Left lobe of liver (tissue), 2 donors: ENCODE data around the gene IGSF6. TPM values are rescaled to one million over a fixed set of nuclear protein-coding genes. Genes with fewer than 3 reads are reported as not detected.
A peak's percentile ranks its signal among the peaks of the same experiment; 100 is the strongest.
"Not testable (repeated sequence)": the region's sequence is repeated elsewhere in the genome, so short reads cannot be mapped to it uniquely, and the experiment has no call there.

Source experiments
- ATAC-seq: fragments of 200-7000 bp; cut with Tn5 transposase; one replicate; pipeline ENCODE4 v1.9.1; 2020; ENCODE audit warnings: mild to moderate bottlenecking, moderate library complexity
- DNase-seq: peaks from one replicate; pipeline ENCODE4 v3.0.0-alpha.2; 2020; ENCODE audit warnings: low spot score
- total RNA-seq: library from RNA; stranded (reverse); gene quantifications from one replicate; pipeline ENCODE4 v1.2.1, GENCODE V29; 2021
- donor health status: DM: no; HTN: no; CAD: no; lungs with moderate emphysema.
- donor health status: DM: no; HTN: yes; CAD: no.

The IGSF6 gene
- total RNA-seq, 1 donor from 2014 or later = 2.8 TPM

GRCh38 chr16:21630866-21631265 is 21.5 kb downstream of the IGSF6 start:
- not testable (repeated sequence) for ATAC-seq, DNase-seq

- DNase-seq, ATAC-seq: not testable (repeated sequence)
These were observed 22.5 kb downstream of the IGSF6 start for GRCh38 chr16:21629616-21630539.

DNA sequence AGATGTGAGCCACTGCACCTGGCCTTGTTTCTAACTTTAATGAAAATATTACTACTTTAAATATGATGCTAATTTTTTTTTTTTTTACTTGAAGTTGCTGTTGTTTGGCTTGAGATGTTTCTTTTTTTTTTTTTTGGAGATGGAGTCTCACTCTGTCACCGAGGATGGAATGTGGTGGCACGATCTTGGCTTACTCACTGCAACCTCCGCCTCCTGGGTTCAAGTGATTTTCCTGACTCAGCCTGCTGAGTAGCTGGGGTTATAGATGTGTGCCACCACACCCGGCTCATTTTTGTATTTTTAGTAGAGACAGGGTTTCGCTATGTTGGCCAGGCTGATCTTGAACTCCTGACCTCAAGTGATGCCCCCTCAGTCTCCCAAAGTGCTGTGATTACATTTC is 23.6 kb downstream of the IGSF6 start:
- DNase-seq (no peak), ATAC-seq (no peak)

DNA sequence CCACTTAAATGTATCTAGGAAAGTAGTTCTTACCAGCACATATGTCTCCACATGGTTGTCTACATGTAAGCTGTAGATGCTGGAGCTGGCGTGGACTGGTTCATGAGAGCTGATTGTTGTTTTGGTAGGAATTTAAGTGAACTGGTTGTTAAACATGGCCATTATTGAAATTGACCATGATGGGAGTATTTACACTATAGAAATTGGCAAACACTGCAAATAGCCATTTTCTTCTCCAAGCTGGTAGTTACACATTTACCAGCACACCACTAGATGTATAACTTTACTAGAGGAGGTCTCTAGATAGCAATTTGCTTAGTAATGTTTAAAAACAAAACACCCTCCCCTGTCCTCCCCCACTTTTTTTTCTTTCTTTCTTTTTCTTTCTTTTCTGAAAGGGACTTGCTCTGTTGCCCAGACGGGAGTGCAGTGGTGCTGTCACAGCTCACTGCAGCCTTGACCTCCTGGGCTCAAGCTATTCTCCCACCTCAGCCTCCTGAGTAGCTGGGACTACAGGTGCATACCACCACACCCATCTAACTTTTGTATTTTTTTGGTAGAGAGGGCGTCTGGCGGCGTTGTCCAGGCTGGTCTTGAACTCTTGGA is 24.2 kb downstream of the IGSF6 start:
- DNase-seq (no peak), ATAC-seq (no peak)

- ATAC-seq (peak; percentile 26), DNase-seq (no peak)
These were observed 25.6 kb downstream of the IGSF6 start for GRCh38 chr16:21626659-21627277.

DNA sequence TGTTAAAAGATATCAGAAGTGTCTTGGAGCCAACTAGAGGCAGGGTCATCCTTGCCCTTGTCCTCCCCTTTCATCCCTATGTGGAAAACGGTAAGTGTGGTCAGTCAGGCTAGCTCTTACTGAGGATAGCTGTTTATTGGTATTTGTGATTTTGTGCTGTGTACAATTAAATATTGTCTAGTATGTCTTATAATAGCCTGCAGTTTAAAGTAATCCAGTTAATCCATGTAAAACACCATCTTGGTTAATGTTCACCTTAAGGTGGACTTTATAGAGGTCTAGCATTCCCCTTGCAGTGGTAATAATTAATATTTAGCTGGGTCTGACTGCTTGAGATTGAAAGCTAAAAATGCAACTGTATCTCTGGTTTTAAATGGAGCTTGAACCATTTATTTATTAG is 27.4 kb downstream of the IGSF6 start:
- no peak for DNase-seq
- no peak for ATAC-seq

DNA sequence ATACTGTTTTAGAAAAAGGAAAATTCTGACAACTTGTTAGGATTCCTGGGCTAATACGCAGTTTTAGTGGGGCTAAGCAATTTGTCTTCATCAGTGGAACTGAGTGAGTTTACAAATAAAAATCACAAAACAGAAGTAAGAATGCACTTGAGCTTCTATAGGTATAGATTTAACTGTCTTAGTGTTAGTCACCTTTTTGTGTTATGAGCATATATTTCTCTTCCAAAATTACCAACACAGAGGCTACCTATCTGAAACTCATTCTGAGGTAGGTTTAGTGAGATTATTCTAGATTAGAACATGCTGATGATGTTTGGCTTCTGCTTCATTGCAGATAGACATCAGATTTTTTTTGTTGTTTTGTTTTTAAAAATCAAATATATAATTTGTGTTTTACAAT is 29.9 kb downstream of the IGSF6 start:
- DNase-seq = no peak
- ATAC-seq = no peak

DNA sequence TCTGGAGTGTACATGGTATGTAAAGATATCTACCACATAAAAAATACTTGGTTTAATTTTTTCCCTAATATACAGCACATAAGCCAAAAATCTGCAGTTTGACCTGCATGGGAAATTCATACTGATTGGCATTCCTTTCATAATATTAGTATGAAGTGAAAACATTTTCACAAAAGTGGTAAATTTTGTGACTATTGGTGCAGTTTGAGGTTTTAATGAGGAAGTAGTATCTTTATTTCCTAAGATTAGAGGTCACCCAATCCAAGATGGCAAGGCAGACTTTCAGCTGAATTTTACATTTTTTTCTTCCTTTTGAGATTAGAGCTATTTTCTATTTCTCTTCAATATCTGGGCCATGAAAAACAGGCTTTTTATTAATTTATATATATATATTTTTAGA is 31.8 kb downstream of the IGSF6 start:
- DNase-seq = no peak
- ATAC-seq = no peak

- ATAC-seq (no peak), DNase-seq (no peak)
These were observed 32.5 kb downstream of the IGSF6 start for GRCh38 chr16:21619765-21620425.

DNA sequence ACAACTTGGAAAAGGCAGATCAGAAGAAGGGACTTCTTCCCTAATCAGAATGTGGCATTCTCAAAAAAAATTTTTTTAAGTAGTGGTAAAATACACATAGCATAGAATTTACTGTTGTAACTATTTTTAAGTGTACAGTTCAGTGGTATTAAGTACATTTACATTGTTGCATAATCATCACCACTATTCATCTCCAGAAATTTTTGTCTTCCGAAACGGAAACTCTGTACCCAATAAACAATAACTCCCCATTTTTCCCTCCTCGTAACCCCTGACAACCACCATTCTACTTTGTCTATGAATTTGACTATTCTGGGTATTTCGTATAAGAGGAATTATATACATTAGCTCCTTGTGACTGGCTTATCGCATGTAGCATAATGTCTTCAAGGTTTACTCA is 34.1 kb downstream of the IGSF6 start:
- no peak for ATAC-seq
- DNase-seq = no peak

DNA sequence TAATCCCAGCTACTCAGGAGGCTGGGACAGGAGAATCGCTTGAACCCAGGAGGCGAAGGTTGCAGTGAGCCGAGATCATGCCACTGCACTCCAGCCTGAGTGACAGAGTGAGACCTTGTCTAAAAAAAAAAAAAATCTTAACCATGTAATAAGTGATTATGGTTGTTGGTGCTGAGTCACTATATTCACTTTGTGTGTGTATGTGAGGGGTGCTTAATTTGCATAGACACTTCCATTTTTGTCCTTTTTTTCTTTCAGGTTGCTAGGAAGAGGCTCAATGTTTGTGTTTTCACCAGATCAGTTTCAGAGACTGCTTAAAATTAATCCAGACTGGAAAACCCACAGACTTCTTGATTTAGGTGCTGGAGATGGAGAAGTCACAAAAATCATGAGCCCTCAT is 34.8 kb downstream of the IGSF6 start:
- ATAC-seq (no peak), DNase-seq (no peak)

- ATAC-seq = no peak
These were observed 37.5 kb downstream of the IGSF6 start for GRCh38 chr16:21614896-21615295.

DNA sequence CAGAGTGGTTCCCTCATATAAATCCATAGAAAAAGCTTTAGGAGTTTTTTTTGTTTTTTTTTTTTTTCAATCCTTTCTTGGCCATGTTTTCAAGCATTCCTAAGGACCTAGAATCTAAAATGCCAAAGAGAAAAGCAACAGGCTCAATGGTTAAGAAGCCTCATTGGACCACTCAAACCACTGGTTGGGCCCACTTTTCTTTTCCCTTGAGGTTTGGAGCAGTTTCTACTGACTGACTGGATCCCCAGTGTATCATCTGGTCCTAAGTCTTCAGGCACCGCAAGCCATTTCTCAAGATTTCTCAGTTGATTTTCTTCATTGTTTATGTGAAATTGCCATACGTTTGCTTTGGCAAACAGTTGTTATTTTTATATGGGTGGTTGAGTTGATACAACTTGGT is 38.6 kb downstream of the IGSF6 start:
- ATAC-seq = no peak
- no peak for DNase-seq

More at GRCh38 chr16:21614896-21615295, 37.5 kb downstream of the IGSF6 start:
- no peak for DNase-seq

GRCh38 chr16:21613361-21613760 is 39.0 kb downstream of the IGSF6 start:
- ATAC-seq (no peak), DNase-seq (no peak)

DNA sequence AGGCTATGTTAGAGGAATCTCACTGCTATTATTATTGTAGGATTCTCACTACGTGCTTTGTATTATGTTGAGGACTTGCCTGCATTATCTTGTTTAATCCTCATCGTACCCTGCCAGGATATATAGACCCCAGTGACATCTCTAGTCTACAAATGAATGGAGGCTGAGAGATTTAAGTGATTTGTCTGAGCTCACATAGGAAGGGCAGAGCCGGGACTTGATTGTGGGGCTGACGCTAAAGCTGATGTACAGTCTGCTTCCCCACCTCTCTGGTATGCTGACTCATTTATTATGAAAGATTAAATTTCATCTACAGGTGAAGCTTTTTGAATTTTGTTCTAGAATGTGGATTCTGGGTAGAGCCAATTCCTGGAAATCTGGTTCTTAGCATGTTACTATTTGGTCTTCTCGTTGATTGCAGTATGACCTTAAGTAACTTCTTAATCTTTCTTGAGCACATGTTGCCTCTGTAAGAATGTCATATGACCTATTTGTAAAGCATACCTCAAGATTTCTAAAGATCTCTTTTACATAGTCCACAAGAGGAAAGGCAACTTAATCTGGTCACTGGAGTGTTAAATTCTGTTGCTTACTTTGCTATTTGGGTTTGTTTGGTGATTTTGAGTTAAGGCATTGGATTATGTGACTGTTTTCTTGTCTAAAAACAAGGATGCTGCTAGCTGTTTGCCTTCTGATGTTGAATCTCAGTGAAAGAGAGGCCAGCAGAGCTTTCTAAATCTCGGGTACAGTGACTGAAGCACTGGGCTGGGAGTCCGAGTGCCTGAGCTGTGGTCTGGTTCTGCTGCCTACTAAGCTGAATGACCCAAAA is 40.6 kb downstream of the IGSF6 start:
- DNase-seq = no peak
- no peak for ATAC-seq

DNA sequence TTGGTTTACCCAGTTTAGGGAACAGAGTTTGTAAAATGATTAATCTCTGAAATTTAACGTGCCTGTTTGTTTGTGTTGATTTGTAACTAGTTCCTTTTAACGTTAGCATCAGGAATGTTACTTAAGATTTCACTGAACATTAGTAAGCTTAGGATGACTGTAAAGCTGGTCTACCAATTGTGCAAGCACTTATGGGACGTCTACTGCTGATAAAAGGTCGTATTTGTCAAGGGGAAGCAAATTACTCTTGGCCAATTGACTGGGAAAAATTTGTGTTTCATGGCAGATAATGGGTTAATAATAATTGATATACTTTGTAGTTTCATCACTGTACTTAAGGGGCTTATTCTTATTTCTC is 41.2 kb downstream of the IGSF6 start:
- ATAC-seq (no peak), DNase-seq (no peak)

DNA sequence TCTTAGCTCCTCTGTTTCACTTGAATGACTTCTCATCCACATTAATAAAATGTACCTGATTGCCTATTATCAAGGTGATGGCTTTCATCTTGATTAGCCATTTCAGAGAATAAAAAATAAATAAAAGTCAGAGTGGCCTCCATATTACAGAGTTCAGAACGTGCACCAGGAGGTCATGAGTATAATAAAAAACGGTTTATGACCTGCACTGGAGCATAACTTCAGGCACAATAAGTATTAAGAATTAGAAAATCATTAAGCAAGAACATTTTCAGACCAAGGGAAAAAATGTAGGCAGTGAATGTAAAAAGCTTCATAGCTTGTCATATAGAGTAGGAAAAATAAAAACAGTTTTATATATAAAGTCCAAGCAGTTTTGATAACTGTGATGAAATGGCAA is 41.6 kb downstream of the IGSF6 start:
- DNase-seq (no peak), ATAC-seq (no peak)

GRCh38 chr16:21610006-21610544 is 42.3 kb downstream of the IGSF6 start:
- ATAC-seq (no peak), DNase-seq (no peak)

- ATAC-seq (no peak), DNase-seq (no peak)
These were observed 43.6 kb downstream of the IGSF6 start for GRCh38 chr16:21608639-21609328.

DNA sequence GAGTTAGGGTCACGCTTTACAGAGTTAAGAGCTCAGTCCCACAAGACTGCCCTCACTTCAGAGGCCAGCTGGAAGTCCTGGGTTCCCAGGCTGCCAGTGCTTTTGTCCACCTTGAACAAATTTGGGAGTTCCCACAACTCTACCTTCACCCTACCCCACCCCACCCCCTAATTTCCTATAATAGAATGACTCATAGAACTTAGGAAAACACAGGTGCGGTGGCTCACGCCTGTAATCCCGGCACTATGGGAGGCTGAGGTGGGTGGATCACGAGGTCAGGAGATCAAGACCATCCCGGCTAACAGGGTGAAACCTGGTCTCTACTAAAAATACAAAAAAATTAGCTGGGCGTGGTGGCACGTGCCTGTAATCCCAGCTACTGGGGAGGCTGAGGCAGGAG is 46.6 kb downstream of the IGSF6 start:
- not testable (repeated sequence) for DNase-seq, ATAC-seq
